ACHN (cell line): Measurements from ENCODE around the gene CELSR1.

ENCODE experiments used
- DNase-seq: peaks from one replicate; pipeline ENCODE4 v3.0.0-alpha.2; 2015
- in situ Hi-C: cut with HindIII; loops from 2 replicates; pipeline ENCODE4 v1.10.0; 2017; ENCODE audit warnings: low sequenced_read_pairs, low pct_ligation_motif_present, low pct_unique_long_range_greater_than_20kb

The CELSR1 gene

DNA sequence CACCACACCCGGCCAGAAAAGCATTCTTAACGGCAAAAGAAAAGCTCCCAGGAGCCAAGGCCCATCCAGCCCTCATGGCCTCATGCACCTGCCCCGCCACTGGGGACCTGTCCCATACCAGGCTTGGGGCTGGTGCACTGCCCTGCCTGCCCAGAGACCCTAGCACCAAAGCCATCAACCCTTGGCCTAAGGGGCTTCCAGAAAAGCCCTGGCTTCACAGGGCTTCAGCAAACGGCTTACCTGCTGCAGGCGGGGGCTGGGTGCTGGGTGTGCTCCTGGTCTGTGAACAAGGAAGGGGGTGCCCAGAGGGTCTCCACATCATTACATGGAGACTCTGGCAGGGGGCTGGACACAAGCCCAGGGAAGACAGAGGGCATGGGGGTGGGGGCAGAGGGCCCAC is 89.5 kb downstream of the CELSR1 start:
- DNase-seq, result no peak
- in situ Hi-C loops, result loop anchor here (25.0 kb wide), 1 partner anchor 136 kb away; no protein-coding TSS in a partner anchor

DNA sequence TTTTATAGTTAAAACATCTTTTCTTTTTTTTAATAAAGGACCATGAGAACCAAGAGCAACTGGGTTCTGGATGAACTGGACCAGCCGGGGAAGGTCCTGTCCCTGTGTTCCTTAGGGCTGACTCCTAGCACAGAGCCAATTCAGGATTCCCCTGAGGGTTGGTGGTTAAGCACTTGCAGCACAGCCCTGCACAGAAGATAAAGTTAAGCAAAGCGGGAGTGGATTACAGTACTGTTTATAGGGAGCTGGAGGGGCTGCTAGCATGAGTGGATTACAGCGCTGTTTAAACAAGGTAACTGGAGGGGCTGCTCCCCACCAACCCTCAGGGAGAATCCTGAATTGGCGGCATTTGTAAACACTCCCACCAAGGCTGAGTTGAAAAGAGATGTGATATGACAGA is 90.6 kb downstream of the CELSR1 start:
- in situ Hi-C loops, result loop anchor here (25.0 kb wide), 1 partner anchor 134 kb away; no protein-coding TSS in a partner anchor
- no peak for DNase-seq

DNA sequence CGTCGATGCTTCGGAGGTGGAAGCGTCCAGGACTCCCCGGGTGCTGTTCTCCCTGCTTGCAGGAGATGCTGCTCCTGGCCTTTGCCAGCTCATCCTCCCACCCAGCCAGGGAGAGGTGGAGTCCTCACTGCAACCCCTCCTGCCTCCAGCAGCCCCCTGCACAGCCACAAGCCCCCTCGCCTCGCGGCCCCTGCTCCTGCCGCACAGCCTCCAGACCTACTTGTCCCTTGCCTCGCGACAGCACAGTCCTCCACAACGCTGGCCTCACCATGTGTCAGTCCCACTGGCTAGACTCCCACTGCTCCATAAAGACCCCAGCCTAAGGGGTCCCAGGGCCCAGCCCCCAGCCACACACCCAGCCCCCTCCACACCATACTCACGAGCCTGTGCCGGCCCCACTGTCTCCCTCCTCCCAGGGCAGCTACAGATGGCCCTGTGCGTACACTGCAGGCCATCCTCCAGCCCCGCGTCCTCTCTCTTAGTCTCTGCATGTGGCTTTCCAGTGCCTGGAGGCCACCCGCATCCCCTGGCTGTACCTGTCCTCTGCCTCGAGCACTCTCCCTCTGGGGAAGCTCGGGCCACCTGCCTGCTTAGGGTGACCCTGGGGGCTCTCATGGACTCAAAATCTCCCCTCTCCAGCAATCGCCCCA is 91.5 kb downstream of the CELSR1 start:
- DNase-seq, result no peak
- in situ Hi-C loops, result loop anchor here (25.0 kb wide), 1 partner anchor 134 kb away; no protein-coding TSS in a partner anchor

DNA sequence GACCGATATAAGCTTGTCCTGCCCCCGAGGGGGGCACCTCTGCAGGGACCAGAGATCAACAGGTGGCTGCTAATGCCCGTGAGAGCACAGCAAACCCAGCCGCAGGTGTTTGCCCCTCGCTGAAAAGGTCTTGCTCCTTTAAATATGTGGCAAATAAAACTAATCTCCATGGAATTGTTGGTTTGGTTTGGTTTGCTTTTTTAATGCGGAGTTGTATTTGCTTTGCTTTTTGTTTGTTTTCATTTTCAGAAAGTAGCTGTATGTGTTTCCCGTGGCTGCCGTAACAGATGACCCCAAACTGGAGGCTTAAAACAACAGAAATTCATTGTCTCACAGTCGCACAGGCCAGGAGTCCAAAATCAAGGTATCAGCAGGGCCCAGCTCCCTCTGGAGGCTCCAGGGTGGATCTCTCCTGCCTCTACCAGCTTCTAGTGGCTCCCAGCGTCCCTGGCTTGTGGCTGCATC is 93.0 kb downstream of the CELSR1 start:
- in situ Hi-C loops, result loop anchor here (25.0 kb wide), 1 partner anchor 132 kb away; no protein-coding TSS in a partner anchor
- DNase-seq, result no peak

DNA sequence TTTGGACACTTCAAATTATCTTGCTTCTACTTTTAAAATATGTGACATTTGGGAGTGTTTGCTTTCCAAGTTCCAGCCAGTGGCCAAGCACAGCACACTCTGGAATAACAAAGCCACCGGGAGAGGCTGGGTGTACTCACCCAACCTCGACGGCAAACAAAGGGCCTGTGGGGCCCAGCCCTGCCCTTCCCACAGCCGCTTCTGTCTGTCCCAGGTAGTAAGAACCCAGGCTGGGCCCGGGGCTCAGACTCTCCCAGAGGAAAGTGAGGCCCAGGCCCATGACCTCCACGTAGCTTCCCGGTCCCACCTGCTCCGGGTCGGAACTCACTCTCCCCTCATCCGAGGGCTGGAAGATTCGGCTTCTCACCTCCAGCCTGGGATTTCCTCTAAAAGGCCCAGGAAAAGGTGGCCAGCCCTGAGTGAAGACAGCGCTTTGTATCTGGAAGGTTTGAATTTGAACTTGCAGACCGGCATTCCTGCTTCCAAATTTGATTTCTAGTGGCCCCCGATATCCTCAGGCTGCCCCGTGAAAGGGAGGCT is 93.5 kb downstream of the CELSR1 start:
- DNase-seq, result no peak
- in situ Hi-C loops, result loop anchor here (25.0 kb wide), 1 partner anchor 132 kb away; no protein-coding TSS in a partner anchor

DNA sequence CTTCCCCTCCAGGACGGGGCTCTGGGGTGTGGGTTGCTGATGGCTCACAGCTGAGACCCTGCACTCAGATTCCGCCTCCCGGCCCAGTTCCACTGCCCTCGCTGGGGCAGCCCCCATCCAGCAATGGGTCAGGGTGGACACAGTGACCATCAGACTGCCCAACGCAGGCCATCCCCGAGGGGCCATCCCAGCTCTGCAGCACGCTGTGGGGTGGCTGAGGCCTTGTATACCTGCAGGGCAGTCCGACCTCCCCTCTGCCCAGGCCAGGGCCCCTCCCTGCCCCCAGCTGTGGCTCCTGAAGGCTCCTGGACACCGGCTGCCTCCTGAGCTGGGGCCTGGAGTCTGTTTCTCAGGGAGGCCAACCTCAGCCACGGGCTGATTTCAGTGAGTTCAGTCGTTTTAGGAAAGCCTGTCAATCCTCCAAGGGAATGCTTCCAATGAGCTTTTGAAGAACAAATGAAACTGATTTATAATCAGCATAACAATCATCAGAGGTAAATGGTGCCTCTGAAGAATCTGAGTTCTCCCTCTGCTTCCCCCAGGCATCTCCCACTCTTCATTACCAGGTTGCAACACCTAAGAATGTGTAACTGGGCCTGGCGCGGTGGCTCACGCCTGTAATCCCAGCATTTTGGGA is 95.1 kb downstream of the CELSR1 start:
- DNase-seq, result no peak
- in situ Hi-C loops, result loop anchor here (25.0 kb wide), 1 partner anchor 130 kb away; no protein-coding TSS in a partner anchor

DNA sequence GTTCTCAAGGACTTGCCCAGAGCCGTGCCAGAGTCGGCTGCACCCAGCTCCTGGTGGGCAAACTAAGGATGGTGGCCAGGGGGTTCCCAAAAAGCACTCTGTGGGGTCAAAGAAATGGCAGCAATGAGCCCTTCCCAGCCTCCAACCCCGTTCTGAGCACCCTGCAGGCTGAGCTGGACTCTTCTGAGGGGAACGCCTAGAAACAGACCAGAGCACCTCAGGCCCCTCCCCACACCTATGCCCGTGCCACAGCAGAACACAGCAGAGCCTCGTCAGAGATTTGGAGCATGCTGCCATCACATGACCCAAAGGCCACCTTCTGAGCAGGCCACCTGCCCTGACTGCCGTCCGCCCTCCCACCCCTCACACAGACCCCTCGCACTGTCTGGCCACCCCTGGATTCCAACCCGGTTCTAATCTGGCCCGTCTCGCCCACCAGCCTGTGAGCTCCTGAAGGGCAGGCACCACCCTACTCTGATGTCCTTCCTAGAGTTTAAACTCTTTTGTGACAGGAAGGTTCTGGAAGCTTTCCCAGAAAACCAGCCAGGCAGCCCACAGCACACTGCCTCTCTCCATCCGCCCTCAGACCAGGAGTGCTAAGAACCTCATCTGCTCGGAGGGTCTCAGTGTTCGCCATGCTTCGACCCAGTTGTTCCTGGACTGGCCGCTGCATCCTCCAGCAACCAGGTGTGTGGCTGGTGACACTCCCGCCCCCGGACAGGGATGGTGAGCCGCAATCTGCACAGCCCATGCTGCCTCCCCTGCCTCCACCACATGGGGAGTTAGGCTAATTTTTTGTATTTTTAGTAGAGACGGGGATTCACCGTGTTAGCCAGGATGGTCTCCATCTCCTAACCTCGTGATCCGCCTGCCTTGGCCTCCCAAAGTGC is 97.6 kb downstream of the CELSR1 start:
- in situ Hi-C loops, result loop anchor here (25.0 kb wide), 1 partner anchor 128 kb away; no protein-coding TSS in a partner anchor
- no peak for DNase-seq

DNA sequence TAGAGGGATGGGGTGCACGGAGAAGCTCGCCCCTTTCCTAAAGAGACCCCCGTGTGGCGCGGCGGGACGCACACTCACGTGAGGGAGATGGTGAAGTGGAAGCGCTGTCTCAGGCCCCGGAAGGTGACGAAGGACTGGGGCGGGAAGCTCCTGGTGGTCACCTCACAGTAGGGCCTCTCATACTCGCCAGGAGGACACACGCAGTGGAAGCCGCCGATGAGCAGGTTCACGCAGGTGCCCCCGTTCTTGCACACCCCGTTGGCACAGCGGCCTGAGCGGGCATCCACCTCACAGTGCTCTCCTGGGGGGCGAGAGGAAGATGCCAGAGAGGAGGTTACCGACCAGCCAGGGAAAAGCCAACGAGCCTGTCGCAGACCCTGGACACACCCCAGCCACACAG is 98.3 kb downstream of the CELSR1 start:
- in situ Hi-C loops, result loop anchor here (25.0 kb wide), 1 partner anchor 127 kb away; no protein-coding TSS in a partner anchor
- no peak for DNase-seq

DNA sequence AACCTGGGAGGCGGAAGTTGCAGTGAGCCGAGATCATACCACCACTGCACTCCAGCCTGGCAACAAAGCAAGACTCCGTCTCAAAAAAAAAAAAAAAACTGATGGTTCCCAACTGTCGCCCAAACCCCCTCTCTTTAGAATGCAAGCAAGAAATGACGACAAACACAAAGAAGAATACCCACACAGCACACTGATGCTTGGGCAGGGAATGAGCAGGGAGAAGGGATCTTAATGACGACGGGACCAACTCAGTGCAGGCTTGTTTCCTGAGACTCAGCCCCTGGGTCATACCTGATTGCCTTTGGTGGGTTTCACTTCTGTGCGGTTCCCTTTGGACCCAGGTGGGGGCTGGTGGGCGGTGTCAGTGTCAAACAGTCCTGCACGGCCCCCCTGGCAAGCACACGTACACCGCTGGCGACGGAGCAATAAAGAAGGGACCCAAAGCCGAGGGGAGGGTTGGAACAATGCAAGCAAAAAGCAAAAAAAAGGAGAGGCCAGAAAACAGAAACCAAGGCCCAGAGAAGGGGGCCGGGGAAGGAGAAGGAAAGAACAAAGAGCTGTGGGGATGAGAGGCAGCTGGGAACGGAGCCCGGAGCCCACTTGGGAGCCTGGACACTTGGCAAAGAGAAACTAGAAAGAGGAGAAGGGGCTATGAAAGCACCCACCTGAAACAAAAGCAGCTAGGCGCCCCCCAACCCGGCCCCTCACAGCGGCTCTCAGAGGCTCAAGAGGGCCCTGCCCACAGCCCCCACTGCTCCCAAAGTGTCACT is 99.6 kb downstream of the CELSR1 start:
- DNase-seq, result no peak
- in situ Hi-C loops, result loop anchor here (25.0 kb wide), 1 partner anchor 126 kb away; no protein-coding TSS in a partner anchor

DNA sequence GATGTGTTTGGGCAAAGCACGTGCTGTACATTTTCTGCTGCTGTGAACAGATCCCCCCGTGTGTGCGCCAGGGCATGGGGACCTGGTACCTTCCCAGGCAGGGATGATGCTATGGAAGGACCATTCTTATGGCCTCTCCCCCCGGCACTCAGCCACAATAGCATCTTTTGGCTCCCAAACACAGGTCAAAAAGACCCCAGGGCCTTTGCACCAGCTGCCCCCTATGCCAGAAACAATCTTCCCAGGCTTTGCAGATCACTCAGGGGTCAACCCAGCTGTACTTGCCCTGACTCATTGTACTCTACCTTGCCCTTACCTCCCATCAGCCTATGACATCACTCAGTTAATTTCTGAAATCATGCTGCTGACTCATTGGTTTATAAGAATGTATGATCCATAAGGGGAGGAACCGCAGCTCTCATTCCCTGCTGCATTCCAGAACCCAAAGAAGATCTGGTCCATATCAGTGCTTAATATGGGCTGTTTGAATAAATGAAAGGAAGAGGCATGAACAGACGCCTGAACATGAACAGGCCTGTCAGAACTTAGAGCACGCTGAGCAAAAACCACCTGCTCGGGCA is 100.7 kb downstream of the CELSR1 start:
- no peak for DNase-seq
- in situ Hi-C loops, result loop anchor here (25.0 kb wide), 1 partner anchor 124 kb away; no protein-coding TSS in a partner anchor

DNA sequence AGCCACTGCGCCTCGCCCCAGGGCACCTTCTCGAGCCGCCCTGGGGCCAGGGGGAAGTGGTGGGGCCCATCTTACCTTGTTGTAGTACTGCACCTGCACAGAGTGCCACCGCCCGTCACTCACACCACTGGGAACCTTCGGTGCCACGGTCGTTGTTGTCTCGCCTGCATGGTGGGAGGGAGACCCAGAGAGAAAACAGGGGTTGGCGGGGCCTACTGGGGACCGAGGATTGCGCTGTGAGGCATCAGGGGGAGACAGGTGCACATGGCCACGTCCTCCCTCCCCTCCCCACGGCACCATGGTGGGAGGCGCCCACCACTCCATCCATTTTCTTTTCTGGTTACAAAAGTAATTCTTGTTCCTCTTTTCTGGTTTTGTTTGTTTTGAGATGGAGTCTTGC is 104.1 kb downstream of the CELSR1 start:
- DNase-seq, result no peak
- in situ Hi-C loops, result loop anchor here (25.0 kb wide), 1 partner anchor 121 kb away; no protein-coding TSS in a partner anchor

DNA sequence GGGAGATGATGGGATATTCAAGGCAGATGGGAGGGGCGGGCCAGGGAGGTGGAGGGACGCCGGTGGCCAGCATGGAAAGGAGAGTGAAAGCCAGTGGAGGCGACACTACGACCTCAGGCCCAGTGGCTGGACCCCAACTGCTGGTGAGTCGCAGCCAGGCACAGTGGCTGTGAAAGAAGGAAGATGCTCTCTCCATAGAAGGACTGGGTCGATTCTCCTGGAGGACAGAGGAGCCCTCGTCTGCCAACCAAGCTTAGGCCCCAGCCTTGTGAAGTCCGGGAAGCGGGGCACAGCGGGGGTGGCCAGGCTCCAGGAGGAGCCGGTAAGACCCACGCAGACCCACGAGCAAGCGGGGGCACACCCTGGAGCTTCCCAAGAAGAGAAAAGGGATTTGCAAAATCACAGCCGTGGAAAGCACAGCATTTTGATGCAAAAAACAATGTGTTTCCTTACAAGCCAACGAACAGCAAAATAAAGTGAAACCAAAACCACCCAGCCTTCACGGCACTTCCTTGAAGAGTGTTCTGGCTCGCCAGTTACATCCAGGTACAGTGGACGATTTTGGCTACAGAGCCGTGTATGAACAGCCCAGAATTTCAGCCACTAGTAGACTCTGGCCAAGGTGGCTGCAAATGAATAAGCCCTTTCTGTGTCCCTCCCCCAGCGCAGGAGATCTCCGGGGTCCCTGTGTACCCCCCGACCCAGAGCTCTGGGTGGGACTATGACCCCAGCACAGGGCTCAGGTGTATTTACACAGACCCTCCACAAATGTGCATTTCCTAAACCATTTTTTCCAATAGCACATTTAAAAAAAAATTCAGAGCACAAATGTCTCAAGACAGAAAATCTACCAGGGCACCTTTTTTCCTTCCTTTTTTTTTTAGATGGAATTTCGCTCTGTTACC is 105.0 kb downstream of the CELSR1 start:
- in situ Hi-C loops, result loop anchor here (25.0 kb wide), 1 partner anchor 120 kb away; no protein-coding TSS in a partner anchor
- DNase-seq, result no peak

DNA sequence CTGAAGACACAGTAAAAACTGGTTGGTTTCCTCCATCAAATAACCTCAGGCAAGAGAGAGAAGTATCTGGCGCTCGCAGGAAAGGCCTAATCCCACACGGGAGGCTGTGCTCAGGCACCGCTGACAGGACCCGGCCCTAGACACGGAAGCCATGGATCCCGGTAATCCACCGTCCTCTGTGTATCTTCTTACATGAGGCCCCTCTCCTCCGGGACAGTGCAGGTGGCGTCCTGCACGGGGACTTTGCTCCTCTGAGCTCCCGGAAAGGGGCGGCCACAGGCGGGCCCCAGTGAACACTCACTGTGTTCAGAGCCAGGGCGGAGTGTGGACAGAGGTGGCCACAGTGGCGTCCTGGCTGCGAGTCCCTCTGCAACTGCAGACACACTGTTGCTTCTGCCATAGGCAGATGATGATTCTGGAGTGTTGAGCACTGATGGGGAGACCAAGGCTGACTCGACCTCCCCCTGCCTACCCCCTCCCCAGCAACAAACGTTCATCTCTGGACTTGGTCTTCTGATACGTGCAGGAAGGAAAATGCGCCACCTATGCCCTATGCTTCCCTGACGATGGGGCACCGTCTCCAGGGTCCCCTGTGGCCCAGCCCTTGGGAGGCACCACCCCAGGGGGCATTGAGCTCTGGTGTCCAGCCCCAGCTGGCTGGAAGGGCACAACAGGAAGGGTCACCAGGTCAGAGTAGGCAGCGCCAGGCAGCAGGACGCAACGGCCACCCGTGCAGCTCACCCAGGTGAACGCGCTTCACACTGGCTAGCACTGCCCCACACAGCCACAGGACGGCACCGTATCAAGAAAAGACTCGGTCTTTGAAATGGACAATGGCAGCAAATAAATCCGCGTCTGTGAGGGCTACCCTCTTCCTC is 106.2 kb downstream of the CELSR1 start:
- in situ Hi-C loops, result loop anchor here (25.0 kb wide), 1 partner anchor 119 kb away; no protein-coding TSS in a partner anchor
- DNase-seq, result no peak

DNA sequence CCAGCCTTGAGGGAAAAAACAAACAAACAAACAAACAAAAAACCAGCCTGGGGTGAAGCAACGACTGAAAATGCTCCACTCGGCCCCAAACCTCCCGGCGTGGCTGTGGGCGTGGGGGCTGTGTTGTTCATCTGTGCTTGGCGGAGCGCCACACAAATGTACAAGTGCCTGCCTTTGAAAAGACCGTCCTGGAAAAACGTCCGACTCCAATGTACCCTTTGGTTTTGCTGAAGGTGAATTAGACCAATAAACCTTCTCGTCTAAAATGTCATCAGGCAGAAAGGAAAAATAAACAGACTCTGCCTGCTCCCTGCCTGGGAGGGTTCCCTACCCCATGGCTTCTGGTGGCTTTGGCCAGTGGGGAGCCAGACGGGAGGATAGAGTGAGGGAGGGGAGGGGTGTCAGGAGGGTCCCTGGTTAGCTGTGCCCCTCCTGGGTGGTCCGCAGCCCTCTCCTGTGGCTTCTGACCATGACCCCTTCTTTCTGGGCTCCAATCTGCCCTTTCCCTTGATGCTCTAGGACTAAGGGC is 108.0 kb downstream of the CELSR1 start:
- in situ Hi-C loops, result loop anchor here (25.0 kb wide), 1 partner anchor 117 kb away; no protein-coding TSS in a partner anchor
- DNase-seq, result no peak
